Measurements from ENCODE around the gene DAPK1. TPM values are rescaled to one million over a fixed set of nuclear protein-coding genes. Genes with fewer than 3 reads are reported as not detected.

Gene DAPK1
- total RNA-seq, 1 donor from 2014 or later, result 0.69 TPM

- intact Hi-C loops (cut with micrococcal nuclease), result no loop called here
Observed at GRCh38 chr9:87706066-87706739, 208.5 kb downstream of the DAPK1 start.

DNA sequence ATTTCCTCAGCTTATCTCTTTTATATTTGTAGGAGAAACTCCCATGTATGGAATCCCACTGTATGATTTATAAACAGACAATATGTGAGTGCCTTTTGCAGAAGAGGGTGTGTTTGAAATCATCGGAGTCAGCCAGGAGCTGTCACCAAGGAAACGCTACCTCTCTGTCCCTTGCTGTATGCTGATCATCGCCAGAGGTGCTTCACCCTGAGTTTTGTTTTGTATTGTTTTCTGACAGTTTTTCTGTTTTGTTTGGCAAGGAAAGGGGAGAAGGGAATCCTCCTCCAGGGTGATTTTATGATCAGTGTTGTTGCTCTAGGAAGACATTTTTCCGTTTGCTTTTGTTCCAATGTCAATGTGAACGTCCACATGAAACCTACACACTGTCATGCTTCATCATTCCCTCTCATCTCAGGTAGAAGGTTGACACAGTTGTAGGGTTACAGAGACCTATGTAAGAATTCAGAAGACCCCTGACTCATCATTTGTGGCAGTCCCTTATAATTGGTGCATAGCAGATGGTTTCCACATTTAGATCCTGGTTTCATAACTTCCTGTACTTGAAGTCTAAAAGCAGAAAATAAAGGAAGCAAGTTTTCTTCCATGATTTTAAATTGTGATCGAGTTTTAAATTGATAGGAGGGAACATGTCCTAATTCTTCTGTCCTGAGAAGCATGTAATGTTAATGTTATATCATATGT is 210.3 kb downstream of the DAPK1 start:
- intact Hi-C loops (cut with micrococcal nuclease), result no loop called here

- intact Hi-C loops (cut with micrococcal nuclease), result no loop called here
Observed at GRCh38 chr9:87708546-87708945, 210.9 kb downstream of the DAPK1 start.

- intact Hi-C loops (cut with micrococcal nuclease), result no loop called here
Observed at GRCh38 chr9:87708986-87709728, 211.5 kb downstream of the DAPK1 start.

DNA sequence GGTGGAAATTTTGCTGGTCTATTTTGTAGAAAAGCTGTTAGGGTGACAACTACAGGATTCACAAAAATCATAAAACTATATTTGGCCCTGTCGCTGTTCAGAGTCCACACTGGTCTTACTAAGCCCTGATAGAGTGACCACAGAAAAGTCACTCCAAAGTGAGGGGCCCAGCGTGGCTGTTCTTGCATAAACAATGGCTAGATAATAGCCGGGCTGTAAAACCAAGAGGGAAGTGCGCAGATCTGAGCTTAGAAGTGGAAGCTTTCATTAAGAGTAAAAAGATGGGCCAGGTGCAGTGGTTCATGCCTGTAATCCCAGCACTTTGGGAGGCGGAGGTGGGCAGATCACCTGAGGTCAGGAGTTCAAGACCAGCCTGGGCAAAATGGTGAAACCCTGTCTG is 212.8 kb downstream of the DAPK1 start:
- intact Hi-C loops (cut with micrococcal nuclease), result no loop called here

- intact Hi-C loops (cut with micrococcal nuclease), result no loop called here
Observed at GRCh38 chr9:87711857-87712800, 214.5 kb downstream of the DAPK1 start.

DNA sequence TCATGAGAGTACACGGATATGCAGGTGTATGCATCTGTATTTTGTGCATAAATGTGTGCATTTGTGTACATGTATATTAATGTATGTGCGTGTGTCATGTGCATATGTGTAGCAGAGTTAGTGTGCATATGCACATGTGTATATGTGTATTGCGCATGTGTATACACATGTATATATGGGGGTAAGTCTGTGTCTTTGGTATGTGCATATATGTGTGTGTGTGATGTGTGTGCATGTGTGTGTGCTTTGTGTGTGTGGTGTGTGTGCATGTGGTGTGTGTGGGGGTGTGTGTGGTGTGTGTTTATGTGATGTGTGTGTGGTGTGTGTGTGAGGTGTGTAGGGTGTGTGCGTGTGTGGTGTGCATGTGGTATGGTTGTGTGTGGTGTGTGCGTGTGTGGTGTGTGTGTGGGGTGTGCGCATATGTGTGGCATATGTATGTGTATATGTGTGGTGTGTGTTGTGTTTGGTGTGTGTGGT is 215.2 kb downstream of the DAPK1 start:
- intact Hi-C loops (cut with micrococcal nuclease), result no loop called here

GRCh38 chr9:87713278-87713987 is 215.8 kb downstream of the DAPK1 start:
- intact Hi-C loops (cut with micrococcal nuclease), result no loop called here

DNA sequence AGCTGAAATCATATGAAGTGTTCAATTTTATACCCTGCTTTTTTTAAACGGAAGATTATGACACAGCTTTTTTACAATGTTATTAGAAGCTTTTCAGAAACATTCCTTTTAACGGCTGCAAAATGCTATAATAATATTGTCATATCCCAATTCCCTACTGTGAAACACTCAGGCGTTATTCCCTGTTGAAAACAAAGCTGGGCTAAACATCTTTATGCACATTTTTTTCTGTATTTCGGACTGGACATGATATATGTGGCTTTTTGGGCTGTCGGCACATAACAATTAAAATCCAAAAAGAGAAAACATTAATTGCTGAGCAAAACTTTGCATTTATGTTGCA is 216.3 kb downstream of the DAPK1 start:
- intact Hi-C loops (cut with micrococcal nuclease), result no loop called here

DNA sequence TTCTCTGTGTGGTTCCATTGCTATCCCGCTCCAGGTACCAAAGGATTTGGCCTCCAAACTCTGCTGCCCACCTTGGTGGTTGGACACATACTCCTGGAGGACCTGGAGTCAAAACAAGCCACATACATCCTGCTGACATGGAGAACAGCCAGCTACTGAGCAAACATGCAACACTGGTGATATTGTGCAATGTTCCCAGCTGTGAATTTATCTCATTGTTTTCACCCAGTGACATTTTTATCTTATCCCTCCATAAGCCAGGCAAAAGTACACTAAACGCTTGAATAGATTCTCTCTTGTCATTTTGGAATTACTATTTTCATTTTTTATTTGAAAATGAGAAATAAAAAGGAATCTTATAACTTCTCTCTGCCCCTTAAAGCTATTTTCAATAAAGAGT is 217.2 kb downstream of the DAPK1 start:
- intact Hi-C loops (cut with micrococcal nuclease), result no loop called here

- intact Hi-C loops (cut with micrococcal nuclease), result no loop called here
Observed at GRCh38 chr9:87716141-87716540, 218.5 kb downstream of the DAPK1 start.

- intact Hi-C loops (cut with micrococcal nuclease), result no loop called here
Observed at GRCh38 chr9:87717456-87717855, 219.8 kb downstream of the DAPK1 start.

DNA sequence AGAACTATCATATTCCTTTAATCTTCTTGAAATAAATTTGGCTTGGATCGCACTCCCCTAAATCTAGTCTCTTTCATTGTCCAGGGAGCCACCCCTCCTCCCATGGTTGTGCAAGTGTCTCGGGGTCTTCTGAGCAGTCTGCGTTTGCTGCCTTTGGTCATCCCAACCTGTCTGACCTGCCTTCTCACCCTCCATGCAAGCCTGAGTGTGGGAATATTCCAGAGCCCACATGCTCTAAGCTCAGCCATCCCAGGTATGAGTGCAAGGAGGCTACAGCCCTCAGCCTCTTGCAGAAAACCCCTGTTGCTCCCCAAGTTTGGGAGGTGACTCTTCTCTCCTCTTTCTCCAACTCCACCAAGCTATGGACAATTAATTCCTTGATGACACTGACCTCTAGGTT is 220.6 kb downstream of the DAPK1 start:
- intact Hi-C loops (cut with micrococcal nuclease), result no loop called here

GRCh38 chr9:87718852-87719612 is 221.4 kb downstream of the DAPK1 start:
- intact Hi-C loops (cut with micrococcal nuclease), result no loop called here

- intact Hi-C loops (cut with micrococcal nuclease), result no loop called here
Observed at GRCh38 chr9:87720173-87720572, 222.5 kb downstream of the DAPK1 start.

GRCh38 chr9:87722393-87723088 is 224.9 kb downstream of the DAPK1 start:
- intact Hi-C loops (cut with micrococcal nuclease), result no loop called here

- intact Hi-C loops (cut with micrococcal nuclease), result no loop called here
Observed at GRCh38 chr9:87725356-87725899, 227.8 kb downstream of the DAPK1 start.

- intact Hi-C loops (cut with micrococcal nuclease), result loop anchor here (2.0 kb wide), 1 partner anchor 67 kb away; no protein-coding TSS in a partner anchor
Observed at GRCh38 chr9:87725900-87726709, 228.4 kb downstream of the DAPK1 start, which contains the start of gene CTSL. Gene CTSL (plus strand): TSS chr9:87726119. CDS start chr9:87727604, 1,485 bp downstream.
